Measurements from ENCODE around the gene NPAS1. TPM values are rescaled to one million over a fixed set of nuclear protein-coding genes. Genes with fewer than 3 reads are reported as not detected.

Gene NPAS1
- total and polyA plus RNA-seq, 2 of the 13 experiments (the other 11 are each of a cell fraction or from before 2014, with no cell fraction given), result 0.35 to 2.9 TPM

DNA sequence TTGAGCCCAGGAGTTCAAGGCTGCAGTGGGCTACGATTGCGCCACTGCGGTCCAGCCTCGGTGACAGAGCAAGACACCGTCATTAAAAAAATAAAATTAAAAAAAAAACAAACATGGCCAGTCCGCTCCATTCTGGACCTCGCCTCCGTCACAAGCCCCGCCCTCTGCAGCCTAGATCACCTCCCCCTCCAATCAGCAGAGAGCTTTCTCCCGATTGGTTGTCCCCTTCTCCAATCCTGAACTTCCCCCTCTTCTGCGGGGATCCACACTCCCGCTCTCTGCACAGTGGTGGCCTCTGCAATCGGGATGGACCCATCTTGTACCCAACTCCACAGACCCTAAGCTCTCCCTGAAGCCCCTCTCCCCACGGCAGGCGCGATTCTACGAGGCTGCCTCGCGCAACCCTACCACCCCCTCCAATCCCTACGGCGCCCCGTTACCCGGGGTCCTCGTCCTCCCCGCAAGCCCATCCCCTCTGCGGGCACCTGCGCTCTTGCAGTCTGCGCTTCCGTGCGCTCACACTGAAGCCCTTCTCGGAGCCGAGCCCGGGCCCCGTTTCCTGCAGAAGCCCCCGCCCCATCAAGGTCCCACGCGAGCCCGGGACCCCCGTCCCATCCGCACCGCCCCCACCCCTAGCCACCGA, 28.2 kb downstream of the NPAS1 start (continued):
- TF ChIP-seq, protein P1, sequence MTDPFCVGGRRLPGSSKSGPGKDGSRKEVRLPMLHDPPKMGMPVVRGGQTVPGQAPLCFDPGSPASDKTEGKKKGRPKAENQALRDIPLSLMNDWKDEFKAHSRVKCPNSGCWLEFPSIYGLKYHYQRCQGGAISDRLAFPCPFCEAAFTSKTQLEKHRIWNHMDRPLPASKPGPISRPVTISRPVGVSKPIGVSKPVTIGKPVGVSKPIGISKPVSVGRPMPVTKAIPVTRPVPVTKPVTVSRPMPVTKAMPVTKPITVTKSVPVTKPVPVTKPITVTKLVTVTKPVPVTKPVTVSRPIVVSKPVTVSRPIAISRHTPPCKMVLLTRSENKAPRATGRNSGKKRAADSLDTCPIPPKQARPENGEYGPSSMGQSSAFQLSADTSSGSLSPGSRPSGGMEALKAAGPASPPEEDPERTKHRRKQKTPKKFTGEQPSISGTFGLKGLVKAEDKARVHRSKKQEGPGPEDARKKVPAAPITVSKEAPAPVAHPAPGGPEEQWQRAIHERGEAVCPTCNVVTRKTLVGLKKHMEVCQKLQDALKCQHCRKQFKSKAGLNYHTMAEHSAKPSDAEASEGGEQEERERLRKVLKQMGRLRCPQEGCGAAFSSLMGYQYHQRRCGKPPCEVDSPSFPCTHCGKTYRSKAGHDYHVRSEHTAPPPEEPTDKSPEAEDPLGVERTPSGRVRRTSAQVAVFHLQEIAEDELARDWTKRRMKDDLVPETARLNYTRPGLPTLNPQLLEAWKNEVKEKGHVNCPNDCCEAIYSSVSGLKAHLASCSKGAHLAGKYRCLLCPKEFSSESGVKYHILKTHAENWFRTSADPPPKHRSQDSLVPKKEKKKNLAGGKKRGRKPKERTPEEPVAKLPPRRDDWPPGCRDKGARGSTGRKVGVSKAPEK (CRISPR knock-in tag; IDR thresholded peaks at IDR 0.05; ENCODE audit: borderline replicate concordance), result no peak
- TF ChIP-seq ZBTB21 (CRISPR knock-in tag; IDR thresholded peaks at IDR 0.05) (no peak), ZNF761 (CRISPR knock-in tag; conservative IDR thresholded peaks at IDR 0.05) (peak; percentile 34; the same call in 1 of the 2 replicates), MAFF (IDR thresholded peaks at IDR 0.05; ENCODE audit: low read depth, low read length) (no peak), ZNF629 (CRISPR knock-in tag; conservative IDR thresholded peaks at IDR 0.05) (no peak), ZNF562 (CRISPR knock-in tag; IDR thresholded peaks at IDR 0.05; ENCODE audit: borderline replicate concordance) (no peak), BHLHE40 (IDR thresholded peaks at IDR 0.05; ENCODE audit: low read length) (no peak)
- TF ChIP-seq, protein P2, sequence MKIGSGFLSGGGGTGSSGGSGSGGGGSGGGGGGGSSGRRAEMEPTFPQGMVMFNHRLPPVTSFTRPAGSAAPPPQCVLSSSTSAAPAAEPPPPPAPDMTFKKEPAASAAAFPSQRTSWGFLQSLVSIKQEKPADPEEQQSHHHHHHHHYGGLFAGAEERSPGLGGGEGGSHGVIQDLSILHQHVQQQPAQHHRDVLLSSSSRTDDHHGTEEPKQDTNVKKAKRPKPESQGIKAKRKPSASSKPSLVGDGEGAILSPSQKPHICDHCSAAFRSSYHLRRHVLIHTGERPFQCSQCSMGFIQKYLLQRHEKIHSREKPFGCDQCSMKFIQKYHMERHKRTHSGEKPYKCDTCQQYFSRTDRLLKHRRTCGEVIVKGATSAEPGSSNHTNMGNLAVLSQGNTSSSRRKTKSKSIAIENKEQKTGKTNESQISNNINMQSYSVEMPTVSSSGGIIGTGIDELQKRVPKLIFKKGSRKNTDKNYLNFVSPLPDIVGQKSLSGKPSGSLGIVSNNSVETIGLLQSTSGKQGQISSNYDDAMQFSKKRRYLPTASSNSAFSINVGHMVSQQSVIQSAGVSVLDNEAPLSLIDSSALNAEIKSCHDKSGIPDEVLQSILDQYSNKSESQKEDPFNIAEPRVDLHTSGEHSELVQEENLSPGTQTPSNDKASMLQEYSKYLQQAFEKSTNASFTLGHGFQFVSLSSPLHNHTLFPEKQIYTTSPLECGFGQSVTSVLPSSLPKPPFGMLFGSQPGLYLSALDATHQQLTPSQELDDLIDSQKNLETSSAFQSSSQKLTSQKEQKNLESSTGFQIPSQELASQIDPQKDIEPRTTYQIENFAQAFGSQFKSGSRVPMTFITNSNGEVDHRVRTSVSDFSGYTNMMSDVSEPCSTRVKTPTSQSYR (CRISPR knock-in tag; IDR thresholded peaks at IDR 0.05; ENCODE audit: borderline replicate concordance), result no peak
- TF ChIP-seq, protein P3, sequence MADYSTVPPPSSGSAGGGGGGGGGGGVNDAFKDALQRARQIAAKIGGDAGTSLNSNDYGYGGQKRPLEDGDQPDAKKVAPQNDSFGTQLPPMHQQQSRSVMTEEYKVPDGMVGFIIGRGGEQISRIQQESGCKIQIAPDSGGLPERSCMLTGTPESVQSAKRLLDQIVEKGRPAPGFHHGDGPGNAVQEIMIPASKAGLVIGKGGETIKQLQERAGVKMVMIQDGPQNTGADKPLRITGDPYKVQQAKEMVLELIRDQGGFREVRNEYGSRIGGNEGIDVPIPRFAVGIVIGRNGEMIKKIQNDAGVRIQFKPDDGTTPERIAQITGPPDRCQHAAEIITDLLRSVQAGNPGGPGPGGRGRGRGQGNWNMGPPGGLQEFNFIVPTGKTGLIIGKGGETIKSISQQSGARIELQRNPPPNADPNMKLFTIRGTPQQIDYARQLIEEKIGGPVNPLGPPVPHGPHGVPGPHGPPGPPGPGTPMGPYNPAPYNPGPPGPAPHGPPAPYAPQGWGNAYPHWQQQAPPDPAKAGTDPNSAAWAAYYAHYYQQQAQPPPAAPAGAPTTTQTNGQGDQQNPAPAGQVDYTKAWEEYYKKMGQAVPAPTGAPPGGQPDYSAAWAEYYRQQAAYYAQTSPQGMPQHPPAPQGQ (CRISPR knock-in tag; IDR thresholded peaks at IDR 0.05; ENCODE audit: borderline replicate concordance), result no peak
- TF ChIP-seq, protein P4, sequence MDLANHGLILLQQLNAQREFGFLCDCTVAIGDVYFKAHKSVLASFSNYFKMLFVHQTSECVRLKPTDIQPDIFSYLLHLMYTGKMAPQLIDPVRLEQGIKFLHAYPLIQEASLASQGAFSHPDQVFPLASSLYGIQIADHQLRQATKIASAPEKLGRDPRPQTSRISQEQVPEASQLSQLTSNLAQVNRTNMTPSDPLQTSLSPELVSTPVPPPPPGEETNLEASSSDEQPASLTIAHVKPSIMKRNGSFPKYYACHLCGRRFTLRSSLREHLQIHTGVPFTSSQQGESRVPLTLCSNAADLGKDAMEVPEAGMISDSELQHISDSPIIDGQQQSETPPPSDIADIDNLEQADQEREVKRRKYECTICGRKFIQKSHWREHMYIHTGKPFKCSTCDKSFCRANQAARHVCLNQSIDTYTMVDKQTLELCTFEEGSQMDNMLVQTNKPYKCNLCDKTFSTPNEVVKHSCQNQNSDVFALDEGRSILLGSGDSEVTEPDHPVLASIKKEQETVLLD (CRISPR knock-in tag; IDR thresholded peaks at IDR 0.05; ENCODE audit: low read depth), result no peak
- TF ChIP-seq, protein P5, sequence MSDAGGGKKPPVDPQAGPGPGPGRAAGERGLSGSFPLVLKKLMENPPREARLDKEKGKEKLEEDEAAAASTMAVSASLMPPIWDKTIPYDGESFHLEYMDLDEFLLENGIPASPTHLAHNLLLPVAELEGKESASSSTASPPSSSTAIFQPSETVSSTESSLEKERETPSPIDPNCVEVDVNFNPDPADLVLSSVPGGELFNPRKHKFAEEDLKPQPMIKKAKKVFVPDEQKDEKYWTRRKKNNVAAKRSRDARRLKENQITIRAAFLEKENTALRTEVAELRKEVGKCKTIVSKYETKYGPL (CRISPR knock-in tag; IDR thresholded peaks at IDR 0.05), result no peak
- TF ChIP-seq, protein P6, sequence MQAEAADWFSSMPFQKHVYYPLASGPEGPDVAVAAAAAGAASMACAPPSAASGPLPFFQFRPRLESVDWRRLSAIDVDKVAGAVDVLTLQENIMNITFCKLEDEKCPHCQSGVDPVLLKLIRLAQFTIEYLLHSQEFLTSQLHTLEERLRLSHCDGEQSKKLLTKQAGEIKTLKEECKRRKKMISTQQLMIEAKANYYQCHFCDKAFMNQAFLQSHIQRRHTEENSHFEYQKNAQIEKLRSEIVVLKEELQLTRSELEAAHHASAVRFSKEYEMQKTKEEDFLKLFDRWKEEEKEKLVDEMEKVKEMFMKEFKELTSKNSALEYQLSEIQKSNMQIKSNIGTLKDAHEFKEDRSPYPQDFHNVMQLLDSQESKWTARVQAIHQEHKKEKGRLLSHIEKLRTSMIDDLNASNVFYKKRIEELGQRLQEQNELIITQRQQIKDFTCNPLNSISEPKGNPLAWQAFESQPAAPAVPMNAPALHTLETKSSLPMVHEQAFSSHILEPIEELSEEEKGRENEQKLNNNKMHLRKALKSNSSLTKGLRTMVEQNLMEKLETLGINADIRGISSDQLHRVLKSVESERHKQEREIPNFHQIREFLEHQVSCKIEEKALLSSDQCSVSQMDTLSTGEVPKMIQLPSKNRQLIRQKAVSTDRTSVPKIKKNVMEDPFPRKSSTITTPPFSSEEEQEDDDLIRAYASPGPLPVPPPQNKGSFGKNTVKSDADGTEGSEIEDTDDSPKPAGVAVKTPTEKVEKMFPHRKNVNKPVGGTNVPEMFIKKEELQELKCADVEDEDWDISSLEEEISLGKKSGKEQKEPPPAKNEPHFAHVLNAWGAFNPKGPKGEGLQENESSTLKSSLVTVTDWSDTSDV (CRISPR knock-in tag; IDR thresholded peaks at IDR 0.05), result no peak
